Astrocyte (in vitro differentiated cells and primary cell): Measurements from ENCODE around the gene LGALS16. TPM values are rescaled to one million over a fixed set of nuclear protein-coding genes. Genes with fewer than 3 reads are reported as not detected.

Source experiments
- DNase-seq: peaks from one replicate; pipeline ENCODE4 v3.0.0-alpha.2; 2010; ENCODE audit warnings: low read depth
- FAIRE-seq: peaks from 2 replicates; lab custom pipeline; 2011; peaks lifted over from hg19 to GRCh38; lab: Jason Lieb, UNC
- H2AFZ ChIP-seq: 2 replicates; pipeline ENCODE4 v1.6.0; 2012; ENCODE audit warnings: low read depth, low read length, inconsistent platforms
- H3K27ac ChIP-seq: 2 replicates; pipeline ENCODE4 v1.5.1; 2011; ENCODE audit warnings: low read depth, low read length, inconsistent platforms
- H3K27me3 ChIP-seq: 2 replicates; pipeline ENCODE4 v1.6.0; 2011; ENCODE audit warnings: low read length, inconsistent platforms; ENCODE audit not compliant: insufficient read depth
- H3K36me3 ChIP-seq: 2 replicates; pipeline ENCODE4 v1.5.1; 2011; ENCODE audit warnings: low read length, inconsistent platforms; ENCODE audit not compliant: insufficient read depth
- H3K4me1 ChIP-seq: 2 replicates; pipeline ENCODE4 v1.5.1; 2011; ENCODE audit warnings: low read length, inconsistent platforms; ENCODE audit not compliant: insufficient read depth
- H3K4me2 ChIP-seq: 2 replicates; pipeline ENCODE4 v1.6.0; 2012; ENCODE audit warnings: low read length, inconsistent platforms
- H3K4me3 ChIP-seq: 2 replicates; pipeline ENCODE4 v1.5.1; 2011; ENCODE audit warnings: low read depth, mild to moderate bottlenecking, low read length, inconsistent platforms; ENCODE audit not compliant: insufficient read depth
- H3K79me2 ChIP-seq: 2 replicates; pipeline ENCODE4 v1.6.0; 2012; ENCODE audit warnings: mild to moderate bottlenecking, low read length, inconsistent platforms; ENCODE audit not compliant: insufficient read depth
- H3K9ac ChIP-seq: 2 replicates; pipeline ENCODE4 v1.6.0; 2012; ENCODE audit warnings: mild to moderate bottlenecking, low read length, inconsistent platforms
- H3K9me3 ChIP-seq: 2 replicates; pipeline ENCODE4 v1.5.1; 2012; ENCODE audit warnings: low read depth, mild to moderate bottlenecking, low read length, inconsistent platforms; ENCODE audit not compliant: insufficient read depth
- H4K20me1 ChIP-seq: 2 replicates; pipeline ENCODE4 v1.6.0; 2012; ENCODE audit warnings: low read length, inconsistent platforms; ENCODE audit not compliant: insufficient read depth
- H3K27ac Mint-ChIP-seq: one replicate; pipeline ENCODE4 v1.8.0; 2021; ENCODE audit warnings: mild to moderate bottlenecking, mixed read lengths; ENCODE audit not compliant: unreplicated experiment
- H3K27me3 Mint-ChIP-seq: one replicate; pipeline ENCODE4 v1.8.0; 2021; ENCODE audit warnings: low read depth, mixed read lengths; ENCODE audit not compliant: unreplicated experiment
- H3K36me3 Mint-ChIP-seq: one replicate; pipeline ENCODE4 v1.8.0; 2021; ENCODE audit warnings: low read depth, mixed read lengths; ENCODE audit not compliant: unreplicated experiment
- H3K4me1 Mint-ChIP-seq: one replicate; pipeline ENCODE4 v1.8.0; 2021; ENCODE audit warnings: low read depth, mixed read lengths; ENCODE audit not compliant: unreplicated experiment
- H3K4me3 Mint-ChIP-seq: one replicate; pipeline ENCODE4 v1.8.0; 2021; ENCODE audit warnings: mild to moderate bottlenecking, moderate library complexity, mixed read lengths; ENCODE audit not compliant: unreplicated experiment
- H3K9me3 Mint-ChIP-seq: one replicate; pipeline ENCODE4 v1.8.0; 2021; ENCODE audit warnings: mild to moderate bottlenecking, mixed read lengths; ENCODE audit not compliant: unreplicated experiment
- EZH2 ChIP-seq: IDR thresholded peaks from 2 replicates; pipeline ENCODE4 v1.6.1; 2012; ENCODE audit warnings: mild to moderate bottlenecking, low read length, inconsistent platforms; ENCODE audit not compliant: insufficient read depth
- total RNA-seq: library from RNA; stranded (reverse); gene quantifications from 2 replicates; pipeline ENCODE4 v1.2.1, GENCODE V29; 2021
- TF ChIP-seq, protein P1 (sequence below): IDR thresholded peaks from 2 replicates; pipeline ENCODE4 v1.5.1; 2011; ENCODE audit warnings: low read depth, mild to moderate bottlenecking, inconsistent platforms, low read length, moderate library complexity; ENCODE audit not compliant: insufficient read depth

Gene LGALS16
- total RNA-seq, 1 donor from 2014 or later = not detected

DNA sequence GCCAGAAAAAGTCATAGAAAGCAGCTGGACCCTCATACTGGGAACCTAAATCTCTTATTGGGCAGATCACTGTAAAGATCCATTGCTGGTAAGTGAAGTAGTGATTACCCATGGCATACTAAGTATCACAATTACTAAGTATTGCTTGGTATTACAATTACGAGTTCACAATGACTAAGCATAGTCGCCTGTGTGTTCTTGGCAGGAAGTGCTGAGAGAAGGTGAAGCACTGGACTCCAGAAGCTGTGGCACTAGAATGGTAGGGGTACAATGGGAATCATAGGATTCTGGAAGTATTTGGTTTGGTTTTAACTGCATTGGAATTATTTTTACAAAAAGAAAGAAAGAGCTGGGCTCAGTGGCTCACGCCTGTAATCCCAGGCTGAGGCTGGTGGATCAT is 20.3 kb downstream of the LGALS16 start:
- no peak overlapping the region for H2AFZ ChIP-seq
- no peaks in the 10 kb centered on the region for H3K9me3 ChIP-seq
- Mint-ChIP-seq H3K27ac (no peak overlapping the region), H3K4me3 (no peak overlapping the region), H3K36me3 (no peaks in the 10 kb centered on the region), H3K4me1 (peaks cover 3% of the 10 kb centered on the region), H3K9me3 (no peaks in the 10 kb centered on the region), H3K27me3 (peaks cover 49% of the 10 kb centered on the region)
- TF ChIP-seq, protein P1, sequence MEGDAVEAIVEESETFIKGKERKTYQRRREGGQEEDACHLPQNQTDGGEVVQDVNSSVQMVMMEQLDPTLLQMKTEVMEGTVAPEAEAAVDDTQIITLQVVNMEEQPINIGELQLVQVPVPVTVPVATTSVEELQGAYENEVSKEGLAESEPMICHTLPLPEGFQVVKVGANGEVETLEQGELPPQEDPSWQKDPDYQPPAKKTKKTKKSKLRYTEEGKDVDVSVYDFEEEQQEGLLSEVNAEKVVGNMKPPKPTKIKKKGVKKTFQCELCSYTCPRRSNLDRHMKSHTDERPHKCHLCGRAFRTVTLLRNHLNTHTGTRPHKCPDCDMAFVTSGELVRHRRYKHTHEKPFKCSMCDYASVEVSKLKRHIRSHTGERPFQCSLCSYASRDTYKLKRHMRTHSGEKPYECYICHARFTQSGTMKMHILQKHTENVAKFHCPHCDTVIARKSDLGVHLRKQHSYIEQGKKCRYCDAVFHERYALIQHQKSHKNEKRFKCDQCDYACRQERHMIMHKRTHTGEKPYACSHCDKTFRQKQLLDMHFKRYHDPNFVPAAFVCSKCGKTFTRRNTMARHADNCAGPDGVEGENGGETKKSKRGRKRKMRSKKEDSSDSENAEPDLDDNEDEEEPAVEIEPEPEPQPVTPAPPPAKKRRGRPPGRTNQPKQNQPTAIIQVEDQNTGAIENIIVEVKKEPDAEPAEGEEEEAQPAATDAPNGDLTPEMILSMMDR = no peak
- H3K4me3 ChIP-seq = no peak overlapping the region
- no peaks in the 10 kb centered on the region for H3K4me1 ChIP-seq
- no peaks in the 10 kb centered on the region for H3K79me2 ChIP-seq
- DNase-seq (no peak), FAIRE-seq (no peak)
- no peak overlapping the region for H3K27ac ChIP-seq
- no peaks in the 10 kb centered on the region for H3K36me3 ChIP-seq
- H3K9ac ChIP-seq = no peak overlapping the region
- no peaks in the 10 kb centered on the region for H3K27me3 ChIP-seq
- H3K4me2 ChIP-seq = no peak overlapping the region
- H4K20me1 ChIP-seq = no peaks in the 10 kb centered on the region

DNA sequence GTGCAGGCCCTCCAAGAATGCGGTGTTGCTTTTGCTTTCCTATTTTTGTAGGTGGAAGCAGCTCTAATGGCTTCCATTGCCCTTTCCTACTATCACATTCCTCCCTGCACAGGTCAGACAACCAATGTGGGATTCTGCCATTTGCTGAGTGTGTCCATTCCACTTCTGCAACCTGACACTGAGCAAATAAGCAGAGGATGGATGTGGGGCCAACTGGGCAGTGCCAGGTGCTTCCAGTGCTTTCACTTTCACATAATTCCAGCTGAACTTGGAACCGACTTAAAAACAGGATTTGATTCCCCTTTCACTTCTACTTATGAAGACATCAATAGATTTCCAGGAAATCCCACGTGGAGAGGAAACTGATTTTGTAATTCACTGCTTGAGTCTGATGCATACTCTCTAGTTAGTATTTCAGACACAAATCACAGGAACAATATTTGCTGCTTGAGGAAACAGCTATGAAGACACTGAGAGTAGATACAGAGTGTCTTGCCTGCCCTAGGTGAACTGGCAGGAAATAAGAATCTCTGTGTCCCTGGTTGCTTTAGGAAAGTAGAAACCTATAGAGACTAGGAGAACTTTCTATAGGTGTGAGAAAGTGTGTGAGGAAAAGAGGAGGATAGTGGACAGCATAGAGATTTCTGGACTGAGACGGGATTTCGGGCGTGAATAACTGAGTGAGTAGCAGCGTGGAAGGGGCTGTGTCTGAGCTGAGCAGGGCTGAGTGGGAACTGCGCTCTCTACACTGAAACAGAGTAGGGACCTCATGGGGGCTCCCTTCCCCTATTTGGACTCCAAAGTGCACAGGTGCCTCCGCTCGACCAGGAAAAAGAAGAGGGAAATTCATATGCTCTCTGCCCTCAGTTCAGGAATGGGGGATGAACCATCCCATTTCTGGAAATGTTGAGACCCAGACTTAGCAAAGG is 22.5 kb downstream of the LGALS16 start:
- H2AFZ ChIP-seq = no peak overlapping the region
- DNase-seq = no peak

More for the DNA sequence above, 22.5 kb downstream of the LGALS16 start:
- peaks cover 3% of the 10 kb centered on the region for H3K4me1 Mint-ChIP-seq
- Histone ChIP-seq H4K20me1 (no peaks in the 10 kb centered on the region), H3K9ac (no peak overlapping the region), H3K36me3 (no peaks in the 10 kb centered on the region), H3K27ac (no peak overlapping the region), H3K4me3 (no peak overlapping the region), H3K9me3 (no peaks in the 10 kb centered on the region), H3K27me3 (no peaks in the 10 kb centered on the region), H3K79me2 (no peaks in the 10 kb centered on the region), H3K4me2 (no peak overlapping the region), H3K4me1 (no peaks in the 10 kb centered on the region)
- no peak for FAIRE-seq
- no peak overlapping the region for H3K27ac Mint-ChIP-seq
- H3K27me3 Mint-ChIP-seq = peaks cover 48% of the 10 kb centered on the region
- H3K36me3 Mint-ChIP-seq = no peaks in the 10 kb centered on the region
- TF ChIP-seq EZH2 = no peak
- TF ChIP-seq, protein P1 = no peak
- peak overlapping the region; percentile 11 for H3K4me3 Mint-ChIP-seq
- no peaks in the 10 kb centered on the region for H3K9me3 Mint-ChIP-seq
